ENCODE data around the gene RXRA.

RXRA gene

DNA sequence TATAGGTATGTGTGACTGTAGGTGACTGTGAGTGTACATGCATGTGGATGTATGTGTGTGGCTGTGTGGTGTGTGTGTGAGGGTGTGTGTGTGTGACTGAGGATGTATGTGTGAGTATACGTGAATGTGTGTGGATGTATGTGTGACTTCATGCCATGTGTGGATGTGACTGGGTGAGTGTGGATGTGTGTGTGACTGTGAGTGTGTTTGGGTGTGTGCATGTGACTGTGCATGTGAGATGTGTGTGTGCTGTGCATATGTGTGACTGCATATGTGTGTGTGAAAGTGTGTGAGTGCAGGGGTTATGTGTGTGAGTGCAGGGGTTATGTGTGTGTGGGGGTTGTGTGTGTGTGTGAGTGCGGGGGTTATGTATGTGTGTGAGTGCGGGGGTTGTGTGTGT is 42.3 kb downstream of the RXRA start:
- no peak overlapping the region for H3K27ac ChIP-seq (ENCODE audit: low read depth, low read length, poor library complexity, severe bottlenecking)
- no peak overlapping the region for H2AFZ ChIP-seq (ENCODE audit: low read length)
- H4K20me1 ChIP-seq (ENCODE audit: insufficient read depth, low read length), result no peaks in the 10 kb centered on the region
- H3F3A ChIP-seq (ENCODE audit: insufficient read depth, low read length), result no peaks in the 10 kb centered on the region
- H3K36me3 ChIP-seq (ENCODE audit: insufficient read depth, low read length), result no peaks in the 10 kb centered on the region
- no peaks in the 10 kb centered on the region for H3K9me3 ChIP-seq (ENCODE audit: low read length)
- no peak overlapping the region for H3K9ac ChIP-seq (ENCODE audit: low read length)
- H3K79me2 ChIP-seq (ENCODE audit: insufficient read depth, low read length), result no peaks in the 10 kb centered on the region
- peaks cover 3% of the 10 kb centered on the region; the same call in 1 of the 2 replicates for H3K27me3 ChIP-seq (ENCODE audit: insufficient read depth, low read length)
- H3K4me3 ChIP-seq (ENCODE audit: low read depth, low read length, poor library complexity, severe bottlenecking), result no peak overlapping the region
- no peak for TF ChIP-seq EZH2 (IDR thresholded peaks at IDR 0.05; ENCODE audit: borderline replicate concordance, low read length)
- TF ChIP-seq, protein P1, sequence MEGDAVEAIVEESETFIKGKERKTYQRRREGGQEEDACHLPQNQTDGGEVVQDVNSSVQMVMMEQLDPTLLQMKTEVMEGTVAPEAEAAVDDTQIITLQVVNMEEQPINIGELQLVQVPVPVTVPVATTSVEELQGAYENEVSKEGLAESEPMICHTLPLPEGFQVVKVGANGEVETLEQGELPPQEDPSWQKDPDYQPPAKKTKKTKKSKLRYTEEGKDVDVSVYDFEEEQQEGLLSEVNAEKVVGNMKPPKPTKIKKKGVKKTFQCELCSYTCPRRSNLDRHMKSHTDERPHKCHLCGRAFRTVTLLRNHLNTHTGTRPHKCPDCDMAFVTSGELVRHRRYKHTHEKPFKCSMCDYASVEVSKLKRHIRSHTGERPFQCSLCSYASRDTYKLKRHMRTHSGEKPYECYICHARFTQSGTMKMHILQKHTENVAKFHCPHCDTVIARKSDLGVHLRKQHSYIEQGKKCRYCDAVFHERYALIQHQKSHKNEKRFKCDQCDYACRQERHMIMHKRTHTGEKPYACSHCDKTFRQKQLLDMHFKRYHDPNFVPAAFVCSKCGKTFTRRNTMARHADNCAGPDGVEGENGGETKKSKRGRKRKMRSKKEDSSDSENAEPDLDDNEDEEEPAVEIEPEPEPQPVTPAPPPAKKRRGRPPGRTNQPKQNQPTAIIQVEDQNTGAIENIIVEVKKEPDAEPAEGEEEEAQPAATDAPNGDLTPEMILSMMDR (IDR thresholded peaks at IDR 0.05; ENCODE audit: low read length), result no peak
- H3K4me2 ChIP-seq (ENCODE audit: low read length), result no peak overlapping the region
- H3K4me1 ChIP-seq (ENCODE audit: insufficient read depth, low read length, severe bottlenecking), result no peaks in the 10 kb centered on the region
- H3K9me2 ChIP-seq (ENCODE audit: low read depth, low read length), result no peaks in the 10 kb centered on the region

DNA sequence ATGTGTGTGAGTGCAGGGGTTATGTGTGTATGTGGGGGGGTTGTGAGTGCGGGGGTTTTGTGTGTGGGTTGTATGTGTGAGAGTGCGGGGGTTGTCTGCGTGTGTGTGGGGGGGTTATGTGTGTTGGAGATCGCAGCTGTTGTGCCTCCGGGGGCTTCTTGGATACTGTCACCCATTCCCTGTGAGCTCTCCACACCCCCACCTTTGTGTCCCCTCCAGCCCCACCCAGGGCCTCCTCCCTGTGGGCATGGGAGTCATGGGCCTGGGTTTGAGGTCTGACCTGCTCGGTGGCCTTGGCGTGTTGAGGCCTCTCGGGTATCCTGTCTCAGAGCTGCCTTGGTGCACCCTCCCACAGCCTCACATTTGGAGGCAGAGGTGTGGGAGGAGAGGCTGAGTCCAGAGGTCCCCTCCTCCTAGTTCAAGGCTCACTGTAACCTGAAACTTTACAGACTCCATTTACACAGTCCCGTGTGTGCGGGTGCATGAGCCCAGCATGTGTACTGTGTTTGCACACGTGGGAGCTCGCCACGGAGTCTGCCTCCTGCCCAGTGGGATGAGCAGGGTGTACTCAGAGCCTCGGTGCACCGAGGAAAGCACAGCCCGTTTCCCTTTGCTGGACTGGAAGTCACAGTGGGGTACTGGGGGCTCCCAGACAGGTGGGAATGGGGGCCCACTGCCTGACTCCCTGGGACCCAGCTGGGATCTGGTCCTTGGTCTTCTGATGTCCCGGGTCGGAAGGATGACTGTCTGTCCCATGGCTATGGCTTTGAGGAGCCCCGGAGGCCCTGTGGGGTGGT is 43.4 kb downstream of the RXRA start:
- H3K79me2 ChIP-seq (ENCODE audit: insufficient read depth, low read length), result no peaks in the 10 kb centered on the region
- no peaks in the 10 kb centered on the region for H3K9me3 ChIP-seq (ENCODE audit: low read length)
- H3K27ac ChIP-seq (ENCODE audit: low read depth, low read length, poor library complexity, severe bottlenecking), result no peak overlapping the region
- no peak overlapping the region for H3K4me3 ChIP-seq (ENCODE audit: low read depth, low read length, poor library complexity, severe bottlenecking)
- no peak overlapping the region for H3K9ac ChIP-seq (ENCODE audit: low read length)
- H3K4me2 ChIP-seq (ENCODE audit: low read length), result no peak overlapping the region
- H3K27me3 ChIP-seq (ENCODE audit: insufficient read depth, low read length), result 0 out of 2 replicates have a peak, but pooled peaks cover 5% of the 10 kb centered on the region
- no peak for TF ChIP-seq EZH2 (IDR thresholded peaks at IDR 0.05; ENCODE audit: borderline replicate concordance, low read length)
- TF ChIP-seq, protein P1 (IDR thresholded peaks at IDR 0.05; ENCODE audit: low read length), result no peak
- no peaks in the 10 kb centered on the region for H3F3A ChIP-seq (ENCODE audit: insufficient read depth, low read length)
- H3K9me2 ChIP-seq (ENCODE audit: low read depth, low read length), result no peaks in the 10 kb centered on the region
- no peaks in the 10 kb centered on the region for H3K36me3 ChIP-seq (ENCODE audit: insufficient read depth, low read length)
- no peak overlapping the region for H2AFZ ChIP-seq (ENCODE audit: low read length)
- H3K4me1 ChIP-seq (ENCODE audit: insufficient read depth, low read length, severe bottlenecking), result no peaks in the 10 kb centered on the region
- H4K20me1 ChIP-seq (ENCODE audit: insufficient read depth, low read length), result no peaks in the 10 kb centered on the region

DNA sequence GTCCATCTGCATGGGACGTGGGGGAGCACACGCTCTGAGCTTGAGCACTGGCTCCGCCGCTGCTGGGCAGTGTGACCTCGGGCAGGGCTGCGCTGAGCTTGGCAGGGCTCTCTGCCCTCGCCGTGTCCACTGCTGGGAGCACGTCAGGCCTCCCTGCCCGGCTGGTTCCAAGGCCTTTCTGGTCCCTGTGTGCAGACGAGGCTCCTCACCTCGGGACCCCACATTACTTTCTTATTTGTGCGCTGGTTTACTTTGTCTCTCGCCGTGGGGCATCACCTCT is 43.9 kb downstream of the RXRA start:
- Histone ChIP-seq H3K79me2 (ENCODE audit: insufficient read depth, low read length) (no peaks in the 10 kb centered on the region), H3K9me3 (ENCODE audit: low read length) (no peaks in the 10 kb centered on the region), H3K27ac (ENCODE audit: low read depth, low read length, poor library complexity, severe bottlenecking) (no peak overlapping the region), H3F3A (ENCODE audit: insufficient read depth, low read length) (no peaks in the 10 kb centered on the region), H3K9ac (ENCODE audit: low read length) (no peak overlapping the region), H3K36me3 (ENCODE audit: insufficient read depth, low read length) (no peaks in the 10 kb centered on the region), H3K27me3 (ENCODE audit: insufficient read depth, low read length) (0 out of 2 replicates have a peak, but pooled peaks cover 7% of the 10 kb centered on the region), H3K4me2 (ENCODE audit: low read length) (no peak overlapping the region), H4K20me1 (ENCODE audit: insufficient read depth, low read length) (no peaks in the 10 kb centered on the region), H3K4me1 (ENCODE audit: insufficient read depth, low read length, severe bottlenecking) (no peaks in the 10 kb centered on the region), H3K4me3 (ENCODE audit: low read depth, low read length, poor library complexity, severe bottlenecking) (no peak overlapping the region), H2AFZ (ENCODE audit: low read length) (no peak overlapping the region), H3K9me2 (ENCODE audit: low read depth, low read length) (no peaks in the 10 kb centered on the region)
- TF ChIP-seq, protein P1 (IDR thresholded peaks at IDR 0.05; ENCODE audit: low read length), result no peak
- TF ChIP-seq EZH2 (IDR thresholded peaks at IDR 0.05; ENCODE audit: borderline replicate concordance, low read length), result no peak
